H1 (cell line): ENCODE results near the gene RTN4RL1. TPM values are rescaled to one million over a fixed set of nuclear protein-coding genes. Genes with fewer than 3 reads are reported as not detected.

Experiments used
- CTCF ChIA-PET: fragments of 300-600 bp; sonication (Branson Sonifier 250); formaldehyde crosslinking; loops from one replicate; lab custom pipeline; 2021; ENCODE audit not compliant: partially characterized antibody; lab: Charles Lee
- POLR2A ChIA-PET: fragments of 300-600 bp; sonication (Branson Sonifier 250); formaldehyde crosslinking; loops from one replicate; lab custom pipeline; 2021; ENCODE audit warnings: inconsistent platforms; ENCODE audit not compliant: partially characterized antibody; lab: Charles Lee
- DNase-seq, 2 experiments: peaks; one replicate each; pipeline versions ENCODE4 v3.0.0 to v3.0.0-alpha.2; 2010 to 2022; ENCODE audit warnings: low spot score in 2 of 2, low read depth in 1 of 2, mixed read lengths in 1 of 2
- FAIRE-seq: peaks from 2 replicates; lab custom pipeline; 2011; peaks lifted over from hg19 to GRCh38; lab: Jason Lieb, UNC
- H2AFZ ChIP-seq: 2 replicates; pipeline ENCODE4 v1.8.1; 2012; ENCODE audit warnings: low read length, inconsistent platforms
- H2AK5ac ChIP-seq: 2 replicates; pipeline ENCODE4 v1.6.1; 2013; ENCODE audit warnings: low read depth, low read length
- H2BK120ac ChIP-seq: replicated peaks from 2 replicates; pipeline ENCODE3; 2013; ENCODE audit warnings: low read depth, low read length, inconsistent platforms
- H2BK12ac ChIP-seq: 2 replicates; pipeline ENCODE4 v1.6.1; 2013; ENCODE audit warnings: low read depth, low read length
- H2BK15ac ChIP-seq: 2 replicates; pipeline ENCODE4 v1.6.1; 2013; ENCODE audit warnings: low read length
- H2BK20ac ChIP-seq: 2 replicates; pipeline ENCODE4 v1.6.1; 2013; ENCODE audit warnings: low read length
- H2BK5ac ChIP-seq: 2 replicates; pipeline ENCODE4 v1.6.1; 2013; ENCODE audit warnings: low read depth, low read length
- H3K14ac ChIP-seq: 2 replicates; pipeline ENCODE4 v1.6.1; 2013; ENCODE audit warnings: inconsistent platforms; ENCODE audit not compliant: insufficient read length
- H3K18ac ChIP-seq: 2 replicates; pipeline ENCODE4 v1.6.1; 2013; ENCODE audit warnings: low read length; ENCODE audit errors: extremely low read depth
- H3K23ac ChIP-seq: 2 replicates; pipeline ENCODE4 v1.6.1; 2013; ENCODE audit warnings: inconsistent platforms; ENCODE audit not compliant: insufficient read length
- H3K23me2 ChIP-seq: 2 replicates; pipeline ENCODE4 v1.6.1; 2013; ENCODE audit warnings: low read depth, low read length
- H3K27ac ChIP-seq: 2 replicates; pipeline ENCODE4 v1.6.1; 2011; ENCODE audit warnings: low read depth, low read length, inconsistent platforms
- H3K27me3 ChIP-seq, 4 experiments: replicated peaks in 1 of 4; 1 replicate in 1 of 4; 2 replicates in 3 of 4; pipeline versions ENCODE4 v1.6.1 to v1.8.1; 2011 to 2013; ENCODE audit warnings: low read length in 3 of 4, mild to moderate bottlenecking in 3 of 4, inconsistent platforms in 2 of 4, mixed read lengths in 2 of 4, moderate library complexity in 1 of 4; ENCODE audit not compliant: control insufficient read depth in 3 of 4, insufficient read depth in 3 of 4; ENCODE audit errors: extremely low read depth in 1 of 4
- H3K36me3 ChIP-seq, 4 experiments: 2 replicates each; pipeline versions ENCODE4 v1.6.1 to v1.8.1; 2011 to 2013; ENCODE audit warnings: mild to moderate bottlenecking in 4 of 4, low read length in 3 of 4, moderate library complexity in 2 of 4, control low read depth in 1 of 4, inconsistent platforms in 1 of 4; ENCODE audit not compliant: insufficient read depth in 4 of 4, control insufficient read depth in 2 of 4
- H3K4ac ChIP-seq: replicated peaks from 2 replicates; pipeline ENCODE3; 2013; ENCODE audit warnings: low read length, low read depth, mixed read lengths, inconsistent platforms; ENCODE audit not compliant: insufficient read length
- H3K4me1 ChIP-seq, 4 experiments: replicated peaks in 1 of 4; 1 replicate in 1 of 4; 2 replicates in 3 of 4; pipeline versions ENCODE4 v1.6.1 to v1.8.1; 2011 to 2013; ENCODE audit warnings: low read length in 3 of 4, inconsistent platforms in 2 of 4, mixed read lengths in 1 of 4; ENCODE audit not compliant: insufficient read depth in 4 of 4, control insufficient read depth in 3 of 4
- H3K4me2 ChIP-seq, 2 experiments: 2 replicates each; pipeline versions ENCODE4 v1.6.1 to v1.8.1; 2011 to 2013; ENCODE audit warnings: low read depth in 2 of 2, low read length in 2 of 2, control low read depth in 1 of 2, inconsistent platforms in 1 of 2, mild to moderate bottlenecking in 1 of 2; ENCODE audit not compliant: insufficient read depth in 1 of 2
- H3K4me3 ChIP-seq, 4 experiments: fragments of 200-600, 300-600 bp in 1 of 4; sonication (generic), shearing (Covaris generic), sonication (Bioruptor Twin) in 1 of 4; 2 replicates each; pipeline versions ENCODE4 v1.5.1 to v1.8.1; 2011 to 2016; ENCODE audit warnings: low read length in 4 of 4, low read depth in 3 of 4, control low read depth in 2 of 4, inconsistent platforms in 2 of 4, mild to moderate bottlenecking in 2 of 4, mixed read lengths in 1 of 4, moderate library complexity in 1 of 4; ENCODE audit not compliant: insufficient read depth in 2 of 4; ENCODE audit errors: extremely low read depth in 1 of 4
- H3K56ac ChIP-seq: replicated peaks from 2 replicates; pipeline ENCODE3; 2013; ENCODE audit warnings: low read depth, mild to moderate bottlenecking, mixed read lengths, low read length, inconsistent platforms; ENCODE audit not compliant: insufficient read length
- H3K79me1 ChIP-seq: 2 replicates; pipeline ENCODE4 v1.6.1; 2013; ENCODE audit warnings: low read depth, low read length, control low read depth
- H3K79me2 ChIP-seq, 2 experiments: 2 replicates each; pipeline versions ENCODE4 v1.6.1 to v1.8.1; 2012 to 2013; ENCODE audit warnings: low read length in 2 of 2, mild to moderate bottlenecking in 2 of 2, inconsistent platforms in 1 of 2; ENCODE audit not compliant: insufficient read depth in 2 of 2, control insufficient read depth in 1 of 2
- H3K9ac ChIP-seq, 4 experiments: replicated peaks in 1 of 4; 1 replicate in 1 of 4; 2 replicates in 3 of 4; pipeline versions ENCODE4 v1.6.1 to v1.8.1; 2011 to 2013; ENCODE audit warnings: low read depth in 3 of 4, low read length in 3 of 4, control low read depth in 2 of 4, mild to moderate bottlenecking in 2 of 4, moderate library complexity in 2 of 4, inconsistent platforms in 1 of 4; ENCODE audit errors: extremely low read depth in 1 of 4
- H3K9me3 ChIP-seq, 2 experiments: 2 replicates each; pipeline versions ENCODE4 v1.6.1 to v1.8.1; 2012 to 2013; ENCODE audit warnings: mild to moderate bottlenecking in 2 of 2, moderate library complexity in 2 of 2, control low read depth in 1 of 2, inconsistent platforms in 1 of 2, low read depth in 1 of 2, low read length in 1 of 2, mixed read lengths in 1 of 2; ENCODE audit not compliant: insufficient read depth in 2 of 2
- H4K20me1 ChIP-seq, 2 experiments: replicated peaks in 1 of 2; 2 replicates each; pipeline versions ENCODE3 to v1.8.1; 2011 to 2013; ENCODE audit warnings: inconsistent platforms in 2 of 2, low read length in 2 of 2, mild to moderate bottlenecking in 1 of 2; ENCODE audit not compliant: insufficient read depth in 2 of 2, control insufficient read depth in 1 of 2
- H4K5ac ChIP-seq: 2 replicates; pipeline ENCODE4 v1.6.1; 2013; ENCODE audit warnings: low read length, low read depth, mixed read lengths, inconsistent platforms; ENCODE audit not compliant: insufficient read length
- H4K8ac ChIP-seq: 2 replicates; pipeline ENCODE4 v1.8.0; 2013; ENCODE audit warnings: mild to moderate bottlenecking, moderate library complexity, low read length, inconsistent platforms; ENCODE audit not compliant: insufficient read depth; ENCODE audit errors: extremely low read depth
- H4K91ac ChIP-seq: replicated peaks from 2 replicates; pipeline ENCODE3; 2013; ENCODE audit warnings: low read length, mixed read lengths, inconsistent platforms; ENCODE audit not compliant: insufficient read length
- BCL11A ChIP-seq, 2 experiments: IDR thresholded peaks; one replicate each; pipeline ENCODE4 v1.6.1; 2011; ENCODE audit warnings: low read depth in 2 of 2, low read length in 2 of 2, mild to moderate bottlenecking in 2 of 2
- CEBPB ChIP-seq: IDR thresholded peaks from 2 replicates; pipeline ENCODE4 v1.6.1; 2012; ENCODE audit warnings: low read depth, low read length
- EGR1 ChIP-seq: IDR thresholded peaks from 2 replicates; pipeline ENCODE4 v1.6.1; 2011; ENCODE audit warnings: low read depth, low read length, borderline replicate concordance
- GABPA ChIP-seq: IDR thresholded peaks from 2 replicates; pipeline ENCODE4 v1.6.1; 2011; ENCODE audit warnings: mild to moderate bottlenecking, low read length, moderate library complexity, borderline replicate concordance; ENCODE audit not compliant: insufficient read depth
- HDAC2 ChIP-seq, 2 experiments: fragments of 300-600 bp in 1 of 2; sonication (generic) in 1 of 2; IDR thresholded peaks; 2 replicates each; pipeline ENCODE4 v1.6.1; 2011 to 2012; ENCODE audit warnings: low read depth in 2 of 2, low read length in 2 of 2, mild to moderate bottlenecking in 2 of 2, moderate library complexity in 2 of 2, borderline replicate concordance in 1 of 2, inconsistent platforms in 1 of 2
- JUND ChIP-seq: IDR thresholded peaks from 2 replicates; pipeline ENCODE4 v1.6.1; 2011; ENCODE audit warnings: mild to moderate bottlenecking, improper control_type of control experiment, low read length
- KDM1A ChIP-seq: fragments of 200-600, 300-600 bp; sonication (generic); IDR thresholded peaks from 2 replicates; pipeline ENCODE4 v1.7.1; 2016; ENCODE audit warnings: mild to moderate bottlenecking, low read length, borderline replicate concordance
- KDM5A ChIP-seq: fragments of 200-600 bp; IDR thresholded peaks from 2 replicates; pipeline ENCODE4 v1.7.1; 2012; ENCODE audit warnings: mild to moderate bottlenecking, low read length, inconsistent platforms, mixed read lengths
- MAX ChIP-seq: IDR thresholded peaks from 2 replicates; pipeline ENCODE4 v1.6.1; 2012; ENCODE audit warnings: inconsistent platforms
- NRF1 ChIP-seq: IDR thresholded peaks from 2 replicates; pipeline ENCODE4 v1.6.1; 2011; ENCODE audit warnings: mild to moderate bottlenecking, low read depth, low read length, improper control_type of control experiment
- WGBS, 2 experiments: shearing (Covaris generic) in 1 of 2; methylation state at CpG; one replicate each; pipeline versions ENCODE4 v1.1.6 to v1.1.7; 2013 to 2015; ENCODE audit warnings: low lambda C conversion rate in 2 of 2, mixed read lengths in 2 of 2, inconsistent platforms in 1 of 2, low coverage in 1 of 2, missing lambda C conversion rate in 1 of 2; ENCODE audit not compliant: insufficient replicate concordance in 2 of 2, insufficient coverage in 1 of 2, insufficient read length in 1 of 2; ENCODE audit errors: extremely low coverage in 1 of 2, missing lambda C conversion rate in 1 of 2; 5-methylcytosine and 5-hydroxymethylcytosine counted together
- polyA plus RNA-seq, 7 experiments: library from polyadenylated mRNA; depleted of rRNA in 3 of 7; stranded (reverse) in 5 of 7; unstranded in 2 of 7; fragments of >200 nt in 5 of 7; fragments of 200-250 nt in 2 of 7; gene quantifications; 1 replicate in 5 of 7; 2 replicates in 1 of 7; 4 replicates in 1 of 7; pipeline versions ENCODE4 v1.2.1 to v1.2.3, GENCODE V29; 2011 to 2013; ENCODE audit warnings: missing spikeins in 2 of 7, mixed read lengths in 2 of 7
- total RNA-seq: library from RNA; stranded (reverse); fragmentation: NEBNext Ultra II Directional; extraction: Animal tissue kit (Norgen Biotek cat#: 25700); gene quantifications from 2 replicates; pipeline ENCODE4 v1.2.1, GENCODE V29; 2021

Gene RTN4RL1
- total and polyA plus RNA-seq, 2 of the 8 experiments (the other 6 are each of a cell fraction or from before 2014, with no cell fraction given): 0.09 TPM; not detected in 1

DNA sequence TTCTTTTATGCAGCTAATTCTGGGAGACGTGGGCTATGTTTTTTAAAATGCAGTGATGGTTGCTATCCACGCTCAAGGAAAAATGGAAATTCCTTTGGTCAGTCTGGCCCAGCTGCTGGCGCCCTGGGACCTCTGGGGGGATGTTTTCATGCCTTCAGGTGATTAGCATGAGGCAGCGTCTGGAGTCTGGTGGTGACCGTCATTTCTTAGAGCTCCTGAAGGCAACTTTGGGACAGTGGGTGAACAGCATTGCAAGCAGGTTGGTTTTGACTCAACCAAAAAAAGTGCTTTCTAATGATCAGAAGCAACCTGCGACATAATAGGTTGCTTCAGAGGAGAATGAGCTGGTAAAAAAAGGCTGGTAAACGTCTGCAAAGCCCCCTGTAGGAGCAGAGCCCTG lies 113.0 kb downstream of the RTN4RL1 start:
- H4K8ac ChIP-seq: no peak overlapping the region
- H2BK20ac ChIP-seq: no peak overlapping the region
- no peak overlapping the region for H3K23ac ChIP-seq
- H3K27ac ChIP-seq: no peak overlapping the region
- no peak overlapping the region for H3K56ac ChIP-seq
- H4K20me1 ChIP-seq: peaks cover 0 to 13% of the 10 kb centered on the region in 2 experiments
- no peaks in the 10 kb centered on the region for H3K9me3 ChIP-seq
- no peak overlapping the region for H4K91ac ChIP-seq
- H3K79me1 ChIP-seq: no peaks in the 10 kb centered on the region
- H3K18ac ChIP-seq: no peak overlapping the region
- H3K4me1 ChIP-seq: peaks cover 0 to 6% (median 4%) of the 10 kb centered on the region in 4 experiments; a peak in 3 of 7 replicates
- H4K5ac ChIP-seq: no peak overlapping the region
- POLR2A ChIA-PET: interaction anchor here (0.6 to 0.7 kb wide), 3 partner anchors 80 to 349 kb away, joined by 3 read pairs; no protein-coding TSS in a partner anchor
- no peak overlapping the region for H2AK5ac ChIP-seq
- no peak overlapping the region for H3K14ac ChIP-seq
- DNase-seq (no peak), FAIRE-seq (no peak)
- H3K4me3 ChIP-seq: no peak overlapping the region
- H3K23me2 ChIP-seq: peaks cover 2% of the 10 kb centered on the region; the same call in 1 of the 2 replicates
- H2BK5ac ChIP-seq: no peak overlapping the region
- no peak overlapping the region for H2AFZ ChIP-seq
- no peak overlapping the region for H2BK15ac ChIP-seq
- H3K27me3 ChIP-seq: peaks cover 20 to 55% (median 41%) of the 10 kb centered on the region in 4 experiments
- CTCF ChIA-PET: interaction anchor here (1.1 to 3.7 kb wide), 5 partner anchors 7 to 121 kb away, joined by 3 to 20 read pairs (median 3); partner anchors contain the start of gene RTN4RL1
- H2BK120ac ChIP-seq: no peak overlapping the region
- no peak overlapping the region for H3K4me2 ChIP-seq
- no peak overlapping the region for H3K4ac ChIP-seq
- no peak overlapping the region for H2BK12ac ChIP-seq
- no peaks in the 10 kb centered on the region for H3K36me3 ChIP-seq
- no peak overlapping the region for H3K9ac ChIP-seq
- WGBS, 2 experiments: 66% methylated on average over 7 of the region's 7 CpGs; no CpG with 5 or more reads in 1 of the 2 experiments
- no peaks in the 10 kb centered on the region for H3K79me2 ChIP-seq
- TF ChIP-seq CEBPB (no peak), KDM1A (no peak), GABPA (no peak), EGR1 (no peak), BCL11A (IDR thresholded peaks at IDR 0.05; ENCODE audit: low read depth in 2 of 2, low read length in 2 of 2) (no peak), MAX (no peak), KDM5A (no peak), JUND (no peak), HDAC2 (IDR thresholded peaks at IDR 0.05; ENCODE audit: borderline replicate concordance in 1 of 2, low read depth in 2 of 2, low read length in 2 of 2) (no peak), NRF1 (no peak)
